Body of pancreas (tissue), 4 donors: ENCODE results near the gene KRT71. TPM values are rescaled to one million over a fixed set of nuclear protein-coding genes. Genes with fewer than 3 reads are reported as not detected.

Experiments
- ATAC-seq: fragments of 150-250 bp; one replicate; pipeline ENCODE4 v1.9.1; 2016
- DNase-seq, 4 donors: peaks; one replicate each; pipeline ENCODE4 v3.0.0-alpha.2; 2019
- H3K27ac ChIP-seq, 4 donors: fragments of 200-600 bp; sonication (generic); 1 replicate in 3 of 4; 2 replicates in 1 of 4; pipeline versions ENCODE4 v1.5.1 to v1.6.1; 2016 to 2019; ENCODE audit warnings: mild to moderate bottlenecking in 1 of 4, mixed read lengths in 1 of 4, moderate library complexity in 1 of 4
- H3K27me3 ChIP-seq, 2 donors: fragments of 200-600 bp; sonication (generic); one replicate each; pipeline ENCODE4 v1.6.0; 2016; ENCODE audit warnings: mild to moderate bottlenecking in 1 of 2
- H3K36me3 ChIP-seq, 2 donors: fragments of 200-600 bp; sonication (generic); replicated peaks in 1 of 2; 2 replicates each; pipeline ENCODE4 v1.5.1; 2016; ENCODE audit warnings: low read depth in 2 of 2; ENCODE audit not compliant: insufficient read depth in 1 of 2
- H3K4me1 ChIP-seq: fragments of 200-600 bp; sonication (generic); one replicate; pipeline ENCODE4 v1.6.0; 2016
- H3K4me3 ChIP-seq, 2 donors: fragments of 200-600 bp; sonication (generic); 1 replicate in 1 of 2; 2 replicates in 1 of 2; pipeline ENCODE4 v1.5.1; 2016 to 2019
- H3K9me3 ChIP-seq, 3 donors: fragments of 200-600 bp; sonication (generic); 1 replicate in 2 of 3; 2 replicates in 1 of 3; pipeline ENCODE4 v1.5.1; 2016
- CTCF ChIP-seq, 7 experiments: fragments of 450-650 bp in 4 of 7; fragments of 200-600 bp in 3 of 7; sonication (generic) in 3 of 7; IDR thresholded peaks; one replicate each; pipeline ENCODE4 v1.5.1; 2016 to 2019; ENCODE audit warnings: antibody characterized with exemption in 7 of 7
- POLR2A ChIP-seq, 3 donors: fragments of 450-650 bp; IDR thresholded peaks; one replicate each; pipeline ENCODE4 v1.6.1; 2016; ENCODE audit warnings: antibody characterized with exemption in 3 of 3, mild to moderate bottlenecking in 2 of 3
- WGBS, 2 donors: methylation state at CpG; one replicate each; pipeline ENCODE4 v1.1.5; 2017; 5-methylcytosine and 5-hydroxymethylcytosine counted together
- intact Hi-C: fragments of 100-400 bp; cut with DNase I; formaldehyde crosslinking; loops from one replicate; pipeline ENCODE4 v1.15.1; 2023
- total RNA-seq, 2 donors: library from RNA; depleted of rRNA; stranded (reverse); fragments of >200 nt; gene quantifications; one replicate each; pipeline ENCODE4 v1.1.0, GENCODE V29; 2016

The KRT71 gene
- total RNA-seq, 2 donors from 2014 or later = not detected

GRCh38 chr12:52495389-52495788 lies 57.6 kb downstream of the KRT71 start:
- Histone ChIP-seq H3K9me3 (no peaks in the 10 kb centered on the region), H3K36me3 (no peaks in the 10 kb centered on the region), H3K4me1 (no peaks in the 10 kb centered on the region), H3K27me3 (no peaks in the 10 kb centered on the region), H3K27ac (no peak overlapping the region), H3K4me3 (no peak overlapping the region)
- TF ChIP-seq POLR2A (IDR thresholded peaks at IDR 0.05) (no peak), CTCF (IDR thresholded peaks at IDR 0.05) (no peak)
- ATAC-seq (no peak), DNase-seq (no peak)
- intact Hi-C loops = no loop called here
- WGBS, 2 donors = 56 to 60% methylated on average over 3 of the region's 3 CpGs

- 63 to 69% methylated on average over 4 of the region's 4 CpGs for WGBS, 2 donors
- ATAC-seq = no peak
- DNase-seq = peak in 2 of 4 donors; percentile 23 to 56
- Histone ChIP-seq H3K27me3 (no peaks in the 10 kb centered on the region), H3K4me1 (no peaks in the 10 kb centered on the region), H3K36me3 (no peaks in the 10 kb centered on the region), H3K27ac (no peak overlapping the region), H3K9me3 (no peaks in the 10 kb centered on the region), H3K4me3 (no peak overlapping the region)
- intact Hi-C loops = no loop called here
- TF ChIP-seq CTCF (IDR thresholded peaks at IDR 0.05) = no peak
- TF ChIP-seq POLR2A (IDR thresholded peaks at IDR 0.05) = no peak
Measured at GRCh38 chr12:52494518-52494917, 58.4 kb downstream of the KRT71 start.

GRCh38 chr12:52494100-52494499 lies 58.8 kb downstream of the KRT71 start:
- no peaks in the 10 kb centered on the region for H3K9me3 ChIP-seq
- ATAC-seq (no peak), DNase-seq (no peak)
- TF ChIP-seq POLR2A (IDR thresholded peaks at IDR 0.05) (no peak), CTCF (IDR thresholded peaks at IDR 0.05) (no peak)
- intact Hi-C loops = no loop called here
- H3K4me3 ChIP-seq = no peak overlapping the region
- H3K36me3 ChIP-seq = no peaks in the 10 kb centered on the region
- H3K27ac ChIP-seq = no peak overlapping the region
- H3K4me1 ChIP-seq = no peaks in the 10 kb centered on the region
- H3K27me3 ChIP-seq = no peaks in the 10 kb centered on the region
- WGBS, 2 donors = 58 to 77% methylated on average over 1 of the region's 1 CpG

Other genes with a start within 250 kb of the KRT71 start
- not detected for gene KRT83, start 231.7 kb downstream of the KRT71 start, total RNA-seq
- gene KRT85, start 185.7 kb downstream of the KRT71 start, total RNA-seq = not detected
- gene KRT84, start 167.5 kb downstream of the KRT71 start, total RNA-seq = not detected
- gene KRT82, start 146.8 kb downstream of the KRT71 start, total RNA-seq = not detected
- gene KRT75, start 118.8 kb downstream of the KRT71 start, total RNA-seq = not detected
- not detected for gene KRT6B, start 101.0 kb downstream of the KRT71 start, total RNA-seq
- not detected for gene KRT6C, start 79.3 kb downstream of the KRT71 start, total RNA-seq
- not detected for gene KRT6A, start 59.9 kb downstream of the KRT71 start, total RNA-seq
- gene KRT5, start 32.8 kb downstream of the KRT71 start, total RNA-seq = 1 to 10 TPM in 1 of 2 donors, under 1 TPM in 1; 0.52 to 2.0 TPM
- gene KRT74, start 20.7 kb upstream of the KRT71 start, total RNA-seq = not detected
- gene KRT72, start 48.3 kb upstream of the KRT71 start, total RNA-seq = not detected
- gene KRT73, start 65.4 kb upstream of the KRT71 start, total RNA-seq = 1 to 10 TPM in 1 of 2 donors, not detected in 1; 1.3 TPM
- not detected for gene KRT2, start 99.1 kb upstream of the KRT71 start, total RNA-seq
- not detected for gene KRT1, start 127.3 kb upstream of the KRT71 start, total RNA-seq
- not detected for gene KRT77, start 150.4 kb upstream of the KRT71 start, total RNA-seq
- gene KRT76, start 224.2 kb upstream of the KRT71 start, total RNA-seq = not detected
- not detected for gene KRT3, start 243.0 kb upstream of the KRT71 start, total RNA-seq